Skin epidermis (tissue), 12 donors: ENCODE data around the gene GOLGA6L7.
"Not testable (repeated sequence)": the region's sequence is repeated elsewhere in the genome, so short reads cannot be mapped to it uniquely, and the experiment has no call there.

Source experiments
- H3K27ac ChIP-seq, 21 experiments: fragments of 200-600 bp; sonication (generic) in 11 of 21; one replicate each; pipeline ENCODE4 v1.5.0; 2020; ENCODE audit warnings: mild to moderate bottlenecking in 3 of 21, inconsistent platforms in 2 of 21, moderate library complexity in 2 of 21
- H3K4me3 ChIP-seq, 7 experiments: fragments of 200-600 bp; sonication (generic) in 2 of 7; one replicate each; pipeline ENCODE4 v1.5.0; 2020; ENCODE audit warnings: inconsistent platforms in 2 of 7, mild to moderate bottlenecking in 2 of 7, moderate library complexity in 1 of 7

The GOLGA6L7 gene

GRCh38 chr15:28885128-28885629 is 36.7 kb upstream of the GOLGA6L7 start:
- Histone ChIP-seq H3K27ac (no peak overlapping the region), H3K4me3 (peak overlapping the region; percentile 26 to 49 (median 44))

GRCh38 chr15:28884151-28884940 is 35.9 kb upstream of the GOLGA6L7 start:
- Histone ChIP-seq H3K4me3 (no peak overlapping the region), H3K27ac (no peak overlapping the region)

DNA sequence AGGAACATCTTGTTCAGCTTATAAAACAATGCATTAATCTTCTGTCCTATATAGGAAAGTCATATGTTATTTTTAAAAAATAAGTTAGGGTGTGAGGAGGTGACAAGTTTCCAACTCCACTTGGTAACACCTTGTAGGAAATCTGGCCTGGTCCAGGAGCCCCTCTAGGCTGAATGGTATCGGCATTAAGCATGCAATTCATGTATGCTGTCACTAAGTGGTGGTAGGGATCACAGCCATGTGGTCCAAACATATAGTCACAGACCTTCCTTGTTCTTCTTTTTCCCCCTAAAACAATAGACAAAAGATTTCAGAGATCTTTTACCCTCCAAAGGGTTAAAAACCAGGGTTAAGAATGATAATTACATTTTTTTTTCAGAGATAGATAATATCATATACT is 33.2 kb upstream of the GOLGA6L7 start:
- no peak overlapping the region for H3K4me3 ChIP-seq
- no peak overlapping the region for H3K27ac ChIP-seq

DNA sequence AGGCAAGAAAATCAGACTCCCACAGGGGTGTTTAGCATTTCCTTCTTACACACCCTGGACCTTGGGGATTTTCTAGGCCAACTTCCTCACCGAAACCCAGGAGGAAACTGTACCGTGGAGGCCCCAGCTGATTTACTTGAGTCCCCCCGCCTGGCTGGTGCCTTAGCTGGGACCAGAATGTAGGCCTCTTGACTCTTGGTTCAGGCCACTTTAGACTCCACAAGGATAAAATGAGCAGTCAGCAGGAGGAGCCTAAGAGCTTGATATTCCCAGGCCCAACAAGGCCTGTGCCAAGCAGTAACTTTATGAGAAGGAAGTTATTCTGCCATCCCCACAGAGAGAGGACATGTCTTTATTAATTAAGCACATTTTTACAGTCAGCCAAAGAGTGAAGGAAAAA is 32.7 kb upstream of the GOLGA6L7 start:
- H3K27ac ChIP-seq, result no peak overlapping the region
- H3K4me3 ChIP-seq, result no peak overlapping the region

DNA sequence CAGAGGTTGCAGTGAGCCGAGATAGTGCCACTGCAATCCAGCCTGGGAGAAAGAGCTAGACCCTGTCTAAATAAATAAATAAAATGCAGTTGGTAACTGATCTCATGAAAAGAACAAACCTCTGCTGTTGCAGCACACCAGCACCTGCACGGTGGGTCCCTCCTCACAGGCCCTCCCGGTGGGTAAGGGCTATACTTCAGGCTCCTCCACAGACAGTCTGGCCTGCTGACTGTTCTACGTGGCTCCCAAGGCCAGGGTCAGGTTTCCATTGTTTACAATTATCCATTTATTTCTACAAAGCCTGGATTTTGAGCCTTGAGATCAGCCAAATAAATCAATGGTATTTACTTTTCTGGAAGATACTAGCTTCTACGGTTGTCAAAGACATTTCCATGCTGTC is 32.2 kb upstream of the GOLGA6L7 start:
- H3K27ac ChIP-seq, result no peak overlapping the region
- no peak overlapping the region for H3K4me3 ChIP-seq

DNA sequence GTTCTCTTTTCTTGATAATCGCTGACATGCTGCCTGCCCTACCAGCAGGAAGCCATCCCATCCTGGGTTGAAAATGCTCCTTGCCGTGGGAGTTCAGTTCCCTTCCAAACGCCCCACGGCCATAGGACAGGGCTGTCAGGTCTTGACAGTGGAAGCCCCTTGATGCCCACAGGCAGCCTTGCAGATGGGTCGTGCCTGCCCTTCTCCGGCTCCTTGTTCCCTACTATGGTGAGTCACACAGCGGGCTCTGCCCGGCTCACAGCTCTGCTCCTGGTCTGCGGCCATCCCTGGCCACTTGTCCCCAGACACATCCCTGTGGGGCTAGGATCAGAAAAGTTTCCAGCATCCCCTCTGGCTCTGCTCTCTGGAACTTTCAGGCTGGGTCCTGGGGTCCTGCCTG is 31.1 kb upstream of the GOLGA6L7 start:
- H3K4me3 ChIP-seq, result no peak overlapping the region
- H3K27ac ChIP-seq, result no peak overlapping the region

GRCh38 chr15:28878209-28878608 is 29.8 kb upstream of the GOLGA6L7 start:
- H3K4me3 ChIP-seq, result no peak overlapping the region
- no peak overlapping the region for H3K27ac ChIP-seq

GRCh38 chr15:28876845-28877185 is 28.4 kb upstream of the GOLGA6L7 start:
- Histone ChIP-seq H3K4me3 (no peak overlapping the region), H3K27ac (no peak overlapping the region)

DNA sequence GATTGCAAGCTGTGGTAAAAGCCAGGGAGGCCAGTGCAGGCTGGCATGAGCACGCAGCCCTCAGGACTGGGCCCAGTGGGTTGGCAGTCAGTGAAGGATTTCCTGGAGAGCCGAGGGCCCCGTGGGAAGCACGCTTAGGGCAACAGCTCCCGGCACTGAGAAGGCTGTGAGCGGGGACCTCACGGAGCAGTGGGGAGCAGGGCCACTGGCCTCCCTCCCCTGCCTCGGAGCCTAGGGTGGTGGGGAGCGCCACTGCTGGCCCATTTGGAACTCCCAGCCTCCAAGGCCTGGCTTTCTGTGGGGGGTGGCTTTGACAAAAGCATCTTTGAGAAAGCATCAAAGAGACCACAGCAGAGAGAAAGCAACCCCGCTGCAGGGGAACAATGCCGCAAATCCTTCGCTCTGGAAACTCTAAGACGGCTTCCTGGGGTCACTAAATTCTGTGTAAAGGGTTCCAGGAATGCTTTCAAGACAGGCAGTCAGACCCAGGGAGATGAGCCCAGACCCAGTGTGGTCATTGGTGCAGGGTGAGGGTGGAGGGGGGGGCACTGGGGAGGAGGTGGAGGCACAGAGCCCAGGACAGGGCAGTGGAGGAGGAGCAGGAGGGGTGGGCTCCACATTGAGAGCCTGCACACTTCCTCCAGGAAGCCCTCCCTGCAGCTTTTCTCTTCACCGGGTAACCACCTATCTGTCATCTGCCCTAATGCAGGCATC is 27.8 kb upstream of the GOLGA6L7 start:
- Histone ChIP-seq H3K4me3 (no peak overlapping the region), H3K27ac (no peak overlapping the region)

- no peak overlapping the region for H3K4me3 ChIP-seq
- H3K27ac ChIP-seq, result no peak overlapping the region
Measured at GRCh38 chr15:28875461-28876000, 27.1 kb upstream of the GOLGA6L7 start.

DNA sequence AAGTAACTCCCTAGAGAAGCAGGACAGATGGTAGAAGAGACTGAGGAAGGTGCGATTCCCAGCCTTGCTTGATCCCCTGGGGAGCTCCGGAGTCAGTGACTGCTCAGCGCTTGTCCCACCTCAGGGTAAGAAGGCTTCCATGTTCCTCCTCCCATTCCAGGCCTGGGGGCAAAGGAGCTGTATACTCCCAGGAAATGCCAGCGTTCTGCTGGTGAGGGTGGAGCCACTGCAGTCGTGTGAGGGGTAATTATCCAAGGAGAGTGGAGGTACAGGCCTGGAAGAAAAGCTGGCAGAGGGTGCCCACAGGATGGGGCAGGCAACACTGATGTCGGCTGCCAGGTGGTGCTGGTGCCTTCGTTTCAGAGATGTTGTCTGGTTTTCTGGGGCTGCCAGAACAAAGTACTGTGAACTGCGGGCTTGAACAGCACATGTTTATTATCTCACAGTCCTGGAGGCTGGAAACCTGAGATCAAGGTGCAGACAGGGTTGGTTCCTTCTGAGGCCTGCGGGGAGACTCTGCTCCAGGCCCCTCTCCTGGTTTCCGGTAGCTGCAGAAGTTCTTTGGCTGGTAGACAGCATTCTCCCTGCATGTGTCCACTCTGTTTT is 25.2 kb upstream of the GOLGA6L7 start:
- no peak overlapping the region for H3K27ac ChIP-seq
- H3K4me3 ChIP-seq, result no peak overlapping the region

- H3K4me3 ChIP-seq, result no peak overlapping the region
Measured at GRCh38 chr15:28873006-28873405, 24.6 kb upstream of the GOLGA6L7 start.

DNA sequence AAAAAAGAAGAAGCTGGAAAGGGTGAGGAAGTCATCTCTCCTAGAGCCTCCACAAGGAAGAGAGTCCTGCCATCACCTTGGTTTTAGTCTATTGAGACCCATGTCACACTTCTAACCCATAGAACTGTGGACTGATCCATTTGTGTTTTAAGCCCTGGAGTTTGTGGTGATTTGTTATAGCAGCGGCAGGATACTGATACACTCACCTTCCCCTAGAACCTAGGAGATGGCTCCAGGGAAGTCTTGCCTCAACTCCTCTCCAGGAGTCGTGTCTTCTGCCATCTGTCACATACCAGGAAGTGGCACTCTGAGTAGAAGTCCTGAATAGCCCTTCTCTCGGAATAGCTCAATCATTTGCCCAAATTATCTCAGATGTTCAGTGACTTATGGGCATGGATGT is 22.7 kb upstream of the GOLGA6L7 start:
- Histone ChIP-seq H3K27ac (no peak overlapping the region), H3K4me3 (no peak overlapping the region)

More at GRCh38 chr15:28873006-28873405, 24.6 kb upstream of the GOLGA6L7 start:
- no peak overlapping the region for H3K27ac ChIP-seq

- no peak overlapping the region for H3K4me3 ChIP-seq
- no peak overlapping the region for H3K27ac ChIP-seq
Measured at GRCh38 chr15:28868744-28869345, 20.4 kb upstream of the GOLGA6L7 start.

- not testable (repeated sequence) for H3K27ac ChIP-seq, H3K4me3 ChIP-seq
Measured at GRCh38 chr15:28861589-28862293, 13.3 kb upstream of the GOLGA6L7 start.

- Histone ChIP-seq H3K27ac (no peak overlapping the region), H3K4me3 (no peak overlapping the region)
Measured at GRCh38 chr15:28861031-28861534, 12.6 kb upstream of the GOLGA6L7 start.

- H3K27ac ChIP-seq, result not testable (repeated sequence)
Measured at GRCh38 chr15:28854578-28854977, 6.1 kb upstream of the GOLGA6L7 start.

DNA sequence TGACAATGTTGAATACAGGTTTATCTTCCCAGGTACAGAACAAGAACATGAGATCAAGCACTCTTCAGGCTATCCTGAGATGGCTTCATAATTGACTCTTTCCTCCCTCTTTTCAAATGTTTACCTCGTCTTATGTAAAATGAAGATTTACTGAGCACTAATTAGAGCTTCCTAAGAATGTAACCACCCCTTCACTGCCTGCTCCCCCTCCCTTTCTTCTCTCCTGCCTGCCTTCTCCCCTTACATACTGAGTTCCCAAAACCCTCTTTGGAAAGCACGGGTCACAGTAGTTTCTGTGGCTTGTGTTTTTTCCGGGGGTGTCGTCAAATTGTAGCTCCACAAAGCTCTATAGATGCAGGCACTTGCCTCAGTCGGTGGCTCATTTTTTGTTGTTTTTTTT is 5.2 kb upstream of the GOLGA6L7 start:
- H3K27ac ChIP-seq, H3K4me3 ChIP-seq: not testable (repeated sequence)

More at GRCh38 chr15:28854578-28854977, 6.1 kb upstream of the GOLGA6L7 start:
- H3K4me3 ChIP-seq, result not testable (repeated sequence)

- H3K4me3 ChIP-seq, H3K27ac ChIP-seq: not testable (repeated sequence)
Measured at GRCh38 chr15:28849766-28850165, 1.3 kb upstream of the GOLGA6L7 start.
